Right lobe of liver (tissue), 6 donors: Measurements from ENCODE around the gene PHF5A. TPM values are rescaled to one million over a fixed set of nuclear protein-coding genes. Genes with fewer than 3 reads are reported as not detected.

Source experiments
- ATAC-seq, 4 donors: fragments of 200-7000 bp; cut with Tn5 transposase; one replicate each; pipeline ENCODE4 v1.9.1; 2020; ENCODE audit warnings: mild to moderate bottlenecking in 4 of 4, moderate library complexity in 4 of 4
- DNase-seq, 3 donors: peaks; one replicate each; pipeline ENCODE4 v3.0.0-alpha.2; 2020
- H3K27ac ChIP-seq, 3 donors: fragments of 200-600 bp; one replicate each; pipeline ENCODE4 v1.8.0; 2022
- H3K27me3 ChIP-seq, 2 donors: fragments of 200-600 bp; one replicate each; pipeline ENCODE4 v1.8.0; 2022
- H3K36me3 ChIP-seq, 4 donors: fragments of 200-600 bp; sonication (generic) in 1 of 4; one replicate each; pipeline versions ENCODE4 v1.5.1 to v1.8.0; 2017 to 2022; ENCODE audit warnings: control low read depth in 1 of 4
- H3K4me1 ChIP-seq, 4 donors: fragments of 200-600 bp; sonication (generic) in 1 of 4; one replicate each; pipeline versions ENCODE4 v1.5.1 to v1.8.0; 2017 to 2022; ENCODE audit warnings: control low read depth in 1 of 4
- H3K4me3 ChIP-seq, 3 donors: fragments of 200-600 bp; one replicate each; pipeline ENCODE4 v1.8.0; 2022
- H3K9me3 ChIP-seq, 4 donors: fragments of 200-600 bp; sonication (generic) in 1 of 4; one replicate each; pipeline versions ENCODE4 v1.5.1 to v1.8.0; 2017 to 2022; ENCODE audit warnings: control low read depth in 1 of 4
- POLR2A ChIP-seq: fragments of 450-650 bp; IDR thresholded peaks from one replicate; pipeline ENCODE4 v1.6.1; 2017; ENCODE audit warnings: antibody characterized with exemption, mild to moderate bottlenecking
- WGBS: methylation state at CpG from one replicate; pipeline ENCODE4 v1.1.6; 2018; ENCODE audit warnings: low coverage, low lambda C conversion rate; ENCODE audit not compliant: insufficient coverage; ENCODE audit errors: missing lambda C conversion rate; 5-methylcytosine and 5-hydroxymethylcytosine counted together
- intact Hi-C, 2 donors: fragments of 100-400 bp; cut with DNase I; formaldehyde crosslinking; loops; one replicate each; pipeline versions ENCODE4 v1.11.2 to v1.14.1; 2022
- total RNA-seq, 6 experiments: library from RNA; depleted of rRNA in 2 of 6; stranded (reverse); fragments of >200 nt in 2 of 6; fragmentation: NEBNext Ultra II Directional in 3 of 6; extraction: Animal tissue kit (Norgen Biotek cat#: 25700) in 3 of 6; gene quantifications; one replicate each; pipeline versions ENCODE4 v1.1.0 to v1.2.4, GENCODE V29; 2016 to 2023
- TF ChIP-seq, protein P1 (sequence below), 4 donors: fragments of 200-600 bp in 3 of 4; fragments of 450-650 bp in 1 of 4; IDR thresholded peaks; one replicate each; pipeline versions ENCODE4 v1.5.1 to v1.8.0; 2016 to 2022; ENCODE audit warnings: antibody characterized with exemption in 4 of 4, mild to moderate bottlenecking in 2 of 4
- donor health status: DM: no; HTN: yes; CAD: no.
- donor health status: DM: no; HTN: no; CAD: no.
- donor health status: DM: no; HTN: no; CAD: no.
- donor health status: DM: no; HTN: yes; CAD: no.
- donor health status: DM: no; HTN: yes; CAD: no.

The PHF5A gene
- total RNA-seq, 6 experiments from 2014 or later = 12.1 to 20.7 (median 14.5) TPM

DNA sequence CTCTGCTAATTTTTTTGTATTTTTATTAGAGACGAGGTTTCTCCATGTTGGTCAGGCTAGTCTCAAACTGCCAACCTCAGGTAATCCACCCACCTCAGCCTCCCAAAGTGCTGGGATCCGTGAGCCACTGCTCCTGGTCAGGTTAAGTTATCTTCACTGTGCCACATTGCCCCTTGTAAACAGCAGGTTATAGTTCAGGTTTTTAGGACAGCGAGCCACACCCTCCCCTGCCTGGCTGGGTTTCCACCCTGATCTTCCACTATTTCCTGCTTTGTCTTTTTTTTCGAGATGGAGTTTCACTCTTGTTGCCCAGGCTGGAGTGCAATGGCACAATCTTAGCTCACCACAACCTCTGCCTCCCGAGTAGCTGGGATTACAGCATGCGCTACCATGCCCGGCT lies 16.5 kb upstream of the PHF5A start:
- Histone ChIP-seq H3K9me3 (no peaks in the 10 kb centered on the region), H3K27me3 (no peaks in the 10 kb centered on the region), H3K27ac (no peak overlapping the region), H3K4me3 (no peak overlapping the region), H3K36me3 (no peaks in the 10 kb centered on the region), H3K4me1 (peaks cover 0 to 43% (median 6%) of the 10 kb centered on the region in 4 donors)
- intact Hi-C loops = no loop called here
- WGBS = 41% methylated on average over 7 of the region's 7 CpGs
- DNase-seq (no peak), ATAC-seq (peak in 3 of 4 donors; percentile 33 to 71 (median 35))
- no peak for TF ChIP-seq POLR2A
- TF ChIP-seq, protein P1, sequence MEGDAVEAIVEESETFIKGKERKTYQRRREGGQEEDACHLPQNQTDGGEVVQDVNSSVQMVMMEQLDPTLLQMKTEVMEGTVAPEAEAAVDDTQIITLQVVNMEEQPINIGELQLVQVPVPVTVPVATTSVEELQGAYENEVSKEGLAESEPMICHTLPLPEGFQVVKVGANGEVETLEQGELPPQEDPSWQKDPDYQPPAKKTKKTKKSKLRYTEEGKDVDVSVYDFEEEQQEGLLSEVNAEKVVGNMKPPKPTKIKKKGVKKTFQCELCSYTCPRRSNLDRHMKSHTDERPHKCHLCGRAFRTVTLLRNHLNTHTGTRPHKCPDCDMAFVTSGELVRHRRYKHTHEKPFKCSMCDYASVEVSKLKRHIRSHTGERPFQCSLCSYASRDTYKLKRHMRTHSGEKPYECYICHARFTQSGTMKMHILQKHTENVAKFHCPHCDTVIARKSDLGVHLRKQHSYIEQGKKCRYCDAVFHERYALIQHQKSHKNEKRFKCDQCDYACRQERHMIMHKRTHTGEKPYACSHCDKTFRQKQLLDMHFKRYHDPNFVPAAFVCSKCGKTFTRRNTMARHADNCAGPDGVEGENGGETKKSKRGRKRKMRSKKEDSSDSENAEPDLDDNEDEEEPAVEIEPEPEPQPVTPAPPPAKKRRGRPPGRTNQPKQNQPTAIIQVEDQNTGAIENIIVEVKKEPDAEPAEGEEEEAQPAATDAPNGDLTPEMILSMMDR (IDR thresholded peaks at IDR 0.05) = no peak

DNA sequence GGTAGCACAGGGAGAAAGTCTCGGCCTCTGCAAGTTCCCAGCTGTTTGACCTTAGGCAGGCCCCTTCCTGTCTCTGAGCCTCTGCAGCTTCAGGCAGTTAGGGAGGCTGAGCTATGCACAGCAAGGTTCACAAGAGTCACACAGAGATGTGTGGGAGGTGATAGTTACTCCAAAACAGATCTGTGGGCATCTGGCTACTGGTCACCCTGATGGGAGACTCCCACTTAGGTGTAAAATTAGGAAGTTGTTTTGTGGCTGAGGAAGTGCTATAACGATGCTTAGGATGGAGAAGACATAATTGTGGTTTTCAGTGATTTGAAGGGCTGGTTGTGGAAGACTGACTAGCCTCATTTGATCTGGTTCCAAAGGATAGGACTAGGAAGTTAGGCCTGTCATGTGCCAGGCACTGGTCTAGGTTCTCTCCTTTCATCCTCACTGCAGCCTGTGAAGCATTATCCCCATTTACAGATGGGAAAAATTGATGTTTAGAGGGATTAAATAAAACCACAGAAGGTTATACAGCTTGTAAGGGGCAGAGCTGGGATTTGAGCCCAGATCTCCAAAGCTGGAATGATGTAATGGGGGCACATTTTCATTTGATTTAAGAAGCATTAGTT lies 13.9 kb upstream of the PHF5A start:
- TF ChIP-seq, protein P1 (IDR thresholded peaks at IDR 0.05) = no peak
- TF ChIP-seq POLR2A = no peak
- ATAC-seq (no peak), DNase-seq (no peak)
- Histone ChIP-seq H3K9me3 (no peaks in the 10 kb centered on the region), H3K4me3 (no peak overlapping the region), H3K27me3 (no peaks in the 10 kb centered on the region), H3K4me1 (peaks cover 0 to 57% (median 15%) of the 10 kb centered on the region in 4 donors), H3K27ac (peak overlapping the region in 2 of 3 donors; percentile 11 to 15), H3K36me3 (no peaks in the 10 kb centered on the region)
- WGBS = 55% methylated on average over 2 of the region's 2 CpGs
- intact Hi-C loops = no loop called here

DNA sequence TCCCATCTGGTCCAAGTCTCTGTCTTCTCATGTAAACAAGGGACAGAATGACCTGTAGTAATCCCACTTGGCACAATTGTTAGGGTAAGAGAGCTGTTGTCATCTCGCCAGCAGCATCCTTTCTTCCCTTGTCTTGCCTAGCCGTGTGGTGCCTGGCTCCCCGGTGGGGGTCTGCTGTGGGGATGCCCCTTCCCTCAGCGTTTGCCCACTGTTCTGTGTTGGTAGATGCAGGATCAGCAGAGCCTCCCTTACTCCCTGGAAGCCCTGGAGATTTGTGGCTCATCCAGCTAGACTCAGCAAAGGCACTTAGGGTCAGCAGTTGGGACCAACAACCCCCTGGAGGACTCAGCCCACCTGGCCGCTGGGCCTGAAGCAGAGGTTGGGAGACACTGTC lies 13.4 kb upstream of the PHF5A start:
- Histone ChIP-seq H3K36me3 (no peaks in the 10 kb centered on the region), H3K27ac (peak overlapping the region in 2 of 3 donors; percentile 11 to 15), H3K4me3 (no peak overlapping the region), H3K27me3 (no peaks in the 10 kb centered on the region), H3K9me3 (no peaks in the 10 kb centered on the region), H3K4me1 (peaks cover 0 to 57% (median 15%) of the 10 kb centered on the region in 4 donors)
- TF ChIP-seq, protein P1 (IDR thresholded peaks at IDR 0.05) = no peak
- TF ChIP-seq POLR2A = no peak
- intact Hi-C loops = no loop called here
- DNase-seq = no peak
- WGBS = no CpG with 5 or more reads among the region's 5 CpGs
- no peak for ATAC-seq

DNA sequence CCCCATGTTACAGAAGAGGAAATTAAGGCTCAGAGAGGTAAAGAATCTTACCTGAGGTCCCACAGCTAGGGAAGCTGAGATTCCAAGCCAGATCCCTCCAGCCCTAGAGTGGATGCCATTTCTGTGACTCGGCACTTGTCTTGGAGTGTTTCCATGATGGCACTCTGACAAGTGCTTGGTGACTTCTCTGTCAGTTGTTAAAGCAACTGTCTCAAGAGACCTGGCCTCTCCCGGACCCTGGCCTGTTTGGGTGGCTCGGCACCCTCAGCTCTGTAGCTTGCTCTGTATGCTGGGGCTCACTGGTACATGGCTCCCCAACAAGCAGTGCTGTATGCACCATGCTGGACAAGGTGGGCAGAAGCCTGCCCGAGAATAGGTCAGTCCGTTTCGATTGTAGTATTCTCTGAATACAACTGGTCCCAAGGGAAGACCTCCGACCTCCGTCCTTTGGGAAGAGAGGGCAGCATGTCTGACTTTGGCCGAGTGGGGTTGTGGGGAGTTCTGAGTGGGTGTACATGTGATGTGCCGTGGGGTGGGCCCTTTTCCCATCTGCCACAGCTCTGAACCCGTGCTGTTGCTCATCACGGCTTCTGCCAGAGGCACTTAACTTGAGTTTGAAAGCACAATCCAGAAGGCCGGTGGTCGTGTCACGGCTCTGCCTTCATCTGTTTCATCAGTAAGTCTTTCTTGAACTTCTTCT lies 12.8 kb upstream of the PHF5A start:
- intact Hi-C loops = no loop called here
- H3K36me3 ChIP-seq = no peaks in the 10 kb centered on the region
- ATAC-seq = no peak

More for the DNA sequence above, 12.8 kb upstream of the PHF5A start:
- TF ChIP-seq POLR2A = no peak
- TF ChIP-seq, protein P1 (IDR thresholded peaks at IDR 0.05) = no peak
- Histone ChIP-seq H3K27me3 (no peaks in the 10 kb centered on the region), H3K27ac (peak overlapping the region in 1 of 3 donors; percentile 11), H3K9me3 (no peaks in the 10 kb centered on the region), H3K4me1 (peaks cover 0 to 60% (median 19%) of the 10 kb centered on the region in 4 donors), H3K4me3 (no peak overlapping the region)
- 70% methylated on average over 2 of the region's 15 CpGs for WGBS
- no peak for DNase-seq
